A549 (cell line): ENCODE measurements around the gene GABBR2. TPM values are rescaled to one million over a fixed set of nuclear protein-coding genes. Genes with fewer than 3 reads are reported as not detected.

Source experiments
- ATAC-seq, 2 experiments: fragments of 200-7000 bp in 1 of 2; fragments of >200 bp in 1 of 2; cut with Nextera tagmentation in 1 of 2; cut with Tn5 transposase in 1 of 2; 3 replicates each; pipeline versions ENCODE4 v1.8.0 to v1.9.1; 2018 to 2020; ENCODE audit warnings: mild to moderate bottlenecking in 1 of 2, moderate library complexity in 1 of 2
- CTCF ChIA-PET: fragments of 300-600 bp; sonication (Branson Sonifier 250); formaldehyde crosslinking; extraction: SDS; loops from one replicate; lab custom pipeline; 2021; ENCODE audit warnings: antibody characterized with exemption, inconsistent platforms; lab: Yijun Ruan, JAX
- POLR2A ChIA-PET: fragments of 350-600 bp; formaldehyde crosslinking; extraction: SDS; loops from one replicate; lab custom pipeline; 2021; ENCODE audit warnings: antibody characterized with exemption, inconsistent platforms; lab: Yijun Ruan, JAX
- DNase-seq, 2 experiments: peaks; one replicate each; pipeline versions ENCODE4 v3.0.0 to v3.0.0-alpha.2; 2011 to 2016; ENCODE audit warnings: low read depth in 1 of 2, low spot score in 1 of 2
- FAIRE-seq: peaks from 2 replicates; lab custom pipeline; 2011; peaks lifted over from hg19 to GRCh38; lab: Jason Lieb, UNC
- H3K27ac ChIP-seq, 2 experiments: fragments of >200 bp; sonication (Bioruptor Twin); formaldehyde crosslinking; 3 replicates each; pipeline ENCODE4 v1.5.1; 2016 to 2017
- H3K4me1 ChIP-seq: fragments of >200 bp; sonication (Bioruptor Twin); formaldehyde crosslinking; 3 replicates; pipeline ENCODE4 v1.6.1; 2016
- H3K4me2 ChIP-seq: fragments of >200 bp; sonication (Bioruptor Twin); formaldehyde crosslinking; 3 replicates; pipeline ENCODE4 v1.6.1; 2016
- H3K4me3 ChIP-seq: fragments of >200 bp; sonication (Bioruptor Twin); formaldehyde crosslinking; 3 replicates; pipeline ENCODE4 v1.5.1; 2016
- H3K9me3 ChIP-seq: fragments of >200 bp; sonication (Bioruptor Twin); formaldehyde crosslinking; 3 replicates; pipeline ENCODE4 v1.6.1; 2016
- ATOH8 ChIP-seq: fragments of 250-450 bp; sonication (Bioruptor Pico); IDR thresholded peaks from 2 replicates; pipeline ENCODE4 v1.5.0; 2020; ENCODE audit warnings: low read depth, mild to moderate bottlenecking, moderate library complexity
- CBX8 ChIP-seq: fragments of 200-600 bp; sonication (generic); IDR thresholded peaks from 2 replicates; pipeline ENCODE4 v1.6.1; 2016
- CEBPB ChIP-seq, 2 experiments: fragments of >200 bp in 1 of 2; sonication (Bioruptor Twin) in 1 of 2; formaldehyde crosslinking in 1 of 2; IDR thresholded peaks; 2 replicates each; pipeline ENCODE4 v1.6.1; 2012 to 2016
- EHF ChIP-seq: fragments of 250-450 bp; sonication (Bioruptor Pico); IDR thresholded peaks from 2 replicates; pipeline ENCODE4 v1.5.0; 2020; ENCODE audit warnings: mild to moderate bottlenecking
- ELK1 ChIP-seq: fragments of 150-350 bp; IDR thresholded peaks from 2 replicates; pipeline ENCODE4 v1.6.1; 2014; ENCODE audit warnings: low read depth, mild to moderate bottlenecking, low read length
- EP300 ChIP-seq, 2 experiments: fragments of >200 bp; sonication (Bioruptor Twin); formaldehyde crosslinking; IDR thresholded peaks; 2 replicates in 1 of 2; 3 replicates in 1 of 2; pipeline ENCODE4 v1.6.1; 2016 to 2017
- ESRRA ChIP-seq: fragments of 150-350 bp; IDR thresholded peaks from 2 replicates; pipeline ENCODE4 v1.6.1; 2014; ENCODE audit warnings: mild to moderate bottlenecking, low read length, borderline replicate concordance
- FOSB ChIP-seq: fragments of 250-450 bp; sonication (Bioruptor Pico); IDR thresholded peaks from 2 replicates; pipeline ENCODE4 v1.5.0; 2020; ENCODE audit warnings: mild to moderate bottlenecking, moderate library complexity
- HDAC2 ChIP-seq: fragments of 200-600 bp; sonication (generic); IDR thresholded peaks from 2 replicates; pipeline ENCODE4 v1.6.1; 2016
- HEYL ChIP-seq: fragments of 250-450 bp; sonication (Bioruptor Pico); IDR thresholded peaks from 2 replicates; pipeline ENCODE4 v1.8.0; 2021; ENCODE audit warnings: mild to moderate bottlenecking, moderate library complexity
- JUNB ChIP-seq: fragments of >200 bp; sonication (Bioruptor Twin); formaldehyde crosslinking; IDR thresholded peaks from 2 replicates; pipeline ENCODE4 v1.6.1; 2016
- KDM1A ChIP-seq: fragments of 200-600 bp; sonication (generic); IDR thresholded peaks from 2 replicates; pipeline ENCODE4 v1.6.1; 2016; ENCODE audit warnings: low read depth, mild to moderate bottlenecking
- KDM5A ChIP-seq: fragments of 200-600 bp; sonication (generic); IDR thresholded peaks from 2 replicates; pipeline ENCODE4 v1.6.1; 2016; ENCODE audit warnings: antibody characterized with exemption, mild to moderate bottlenecking
- POLR2A ChIP-seq: IDR thresholded peaks from 2 replicates; pipeline ENCODE4 v1.6.1; 2012; ENCODE audit warnings: mild to moderate bottlenecking, low read length
- POLR2AphosphoS2 ChIP-seq: conservative IDR thresholded peaks from 2 replicates; pipeline ENCODE4 v1.6.1; 2012; ENCODE audit warnings: low read length, improper control_type of control experiment, inconsistent platforms
- RAD21 ChIP-seq, 2 experiments: fragments of >200 bp in 1 of 2; sonication (Bioruptor Twin) in 1 of 2; formaldehyde crosslinking in 1 of 2; IDR thresholded peaks in 1 of 2; conservative IDR thresholded peaks in 1 of 2; 2 replicates in 1 of 2; 3 replicates in 1 of 2; pipeline ENCODE4 v1.6.1; 2012 to 2018; ENCODE audit warnings: inconsistent platforms in 1 of 2
- RARB ChIP-seq: fragments of 250-450 bp; sonication (Bioruptor Pico); IDR thresholded peaks from 2 replicates; pipeline ENCODE4 v1.8.0; 2021; ENCODE audit warnings: mild to moderate bottlenecking, moderate library complexity
- REST ChIP-seq: fragments of 200-600 bp; sonication (generic); IDR thresholded peaks from 2 replicates; pipeline ENCODE4 v1.6.1; 2016; ENCODE audit warnings: antibody characterized with exemption, mild to moderate bottlenecking, moderate library complexity
- RFX5 ChIP-seq: fragments of 450-650 bp; IDR thresholded peaks from 2 replicates; pipeline ENCODE4 v1.7.1; 2014; ENCODE audit warnings: antibody characterized with exemption, mild to moderate bottlenecking, moderate library complexity
- RNF2 ChIP-seq: fragments of 200-600 bp; sonication (generic); IDR thresholded peaks from 2 replicates; pipeline ENCODE4 v1.6.1; 2016; ENCODE audit warnings: low read depth, mild to moderate bottlenecking, antibody characterized with exemption, moderate library complexity, borderline replicate concordance
- SREBF2 ChIP-seq: fragments of 450-650 bp; IDR thresholded peaks from 2 replicates; pipeline ENCODE4 v1.6.1; 2014; ENCODE audit warnings: mild to moderate bottlenecking, moderate library complexity
- TFCP2L1 ChIP-seq: fragments of 250-450 bp; sonication (Bioruptor Pico); IDR thresholded peaks from 2 replicates; pipeline ENCODE4 v1.5.0; 2021; ENCODE audit warnings: mild to moderate bottlenecking
- WGBS: methylation state at CpG from one replicate; pipeline ENCODE4 v1.1.6; 2017; ENCODE audit errors: missing lambda C conversion rate; 5-methylcytosine and 5-hydroxymethylcytosine counted together
- polyA plus RNA-seq, 4 experiments: library from polyadenylated mRNA; depleted of rRNA in 3 of 4; stranded (reverse); fragments of >200 nt; fragmentation: RNase III in 1 of 4; extraction: RNeasy Plus Mini Kit Qiagen cat#74134 plus additional on column Dnase treatment in 1 of 4; gene quantifications; 2 replicates in 3 of 4; 3 replicates in 1 of 4; pipeline ENCODE4 v1.2.3, GENCODE V29; 2011 to 2017

The GABBR2 gene
- polyA plus RNA-seq, 2 of the 4 experiments (the other 2 are of a cell fraction), result 0.08 to 0.57 TPM

- TF ChIP-seq FOSB, result no peak
- no peak for TF ChIP-seq HDAC2
- TF ChIP-seq TFCP2L1, result no peak
- no peak for TF ChIP-seq CBX8
- TF ChIP-seq KDM5A, result no peak
- TF ChIP-seq POLR2AphosphoS2, result no peak
- no peak for TF ChIP-seq ATOH8 (CRISPR knock-in tag)
- no peak for TF ChIP-seq RNF2
- TF ChIP-seq POLR2A, result no peak
- no peak for TF ChIP-seq SREBF2
- no peak for TF ChIP-seq EHF
- TF ChIP-seq ESRRA, result no peak
- TF ChIP-seq KDM1A, result no peak
- TF ChIP-seq RARB, result no peak
- DNase-seq (no peak), FAIRE-seq (no peak), ATAC-seq (no peak)
- H3K4me3 ChIP-seq, result no peak overlapping the region
- ChIA-PET POLR2A (no interaction called here), CTCF (no interaction called here)
- WGBS, result 67% methylated on average over 2 of the region's 2 CpGs
- H3K9me3 ChIP-seq, result no peaks in the 10 kb centered on the region
- H3K4me1 ChIP-seq, result no peaks in the 10 kb centered on the region
- H3K4me2 ChIP-seq, result no peak overlapping the region
- H3K27ac ChIP-seq, result no peak overlapping the region
Observed at GRCh38 chr9:98610211-98610610, 98.5 kb downstream of the GABBR2 start.

- Histone ChIP-seq H3K27ac (no peak overlapping the region), H3K9me3 (no peaks in the 10 kb centered on the region), H3K4me2 (no peak overlapping the region), H3K4me1 (no peaks in the 10 kb centered on the region), H3K4me3 (no peak overlapping the region)
- DNase-seq (no peak), ATAC-seq (no peak), FAIRE-seq (no peak)
- TF ChIP-seq CBX8, result no peak
- TF ChIP-seq ATOH8 (CRISPR knock-in tag), result no peak
- no peak for TF ChIP-seq CEBPB (IDR thresholded peaks at IDR 0.05)
- no peak for TF ChIP-seq RFX5
- no peak for TF ChIP-seq EP300 (IDR thresholded peaks at IDR 0.05)
- TF ChIP-seq REST, result no peak
- TF ChIP-seq RARB, result no peak
- TF ChIP-seq JUNB, result no peak
- no peak for TF ChIP-seq ELK1
- no peak for TF ChIP-seq RAD21 (conservative IDR thresholded peaks at IDR 0.05 in 1 of 2, IDR thresholded peaks at IDR 0.05 in 1 of 2)
- TF ChIP-seq HEYL (CRISPR knock-in tag), result no peak
- 29% methylated on average over 3 of the region's 6 CpGs for WGBS
- CTCF ChIA-PET, result interaction anchor here (0.6 kb wide), 1 partner anchor 508 kb away, joined by 3 read pairs; no protein-coding TSS in a partner anchor
- POLR2A ChIA-PET, result no interaction called here
Observed at GRCh38 chr9:98609646-98610045, 99.1 kb downstream of the GABBR2 start.
